Measurements from ENCODE around the gene HK3.

DNA sequence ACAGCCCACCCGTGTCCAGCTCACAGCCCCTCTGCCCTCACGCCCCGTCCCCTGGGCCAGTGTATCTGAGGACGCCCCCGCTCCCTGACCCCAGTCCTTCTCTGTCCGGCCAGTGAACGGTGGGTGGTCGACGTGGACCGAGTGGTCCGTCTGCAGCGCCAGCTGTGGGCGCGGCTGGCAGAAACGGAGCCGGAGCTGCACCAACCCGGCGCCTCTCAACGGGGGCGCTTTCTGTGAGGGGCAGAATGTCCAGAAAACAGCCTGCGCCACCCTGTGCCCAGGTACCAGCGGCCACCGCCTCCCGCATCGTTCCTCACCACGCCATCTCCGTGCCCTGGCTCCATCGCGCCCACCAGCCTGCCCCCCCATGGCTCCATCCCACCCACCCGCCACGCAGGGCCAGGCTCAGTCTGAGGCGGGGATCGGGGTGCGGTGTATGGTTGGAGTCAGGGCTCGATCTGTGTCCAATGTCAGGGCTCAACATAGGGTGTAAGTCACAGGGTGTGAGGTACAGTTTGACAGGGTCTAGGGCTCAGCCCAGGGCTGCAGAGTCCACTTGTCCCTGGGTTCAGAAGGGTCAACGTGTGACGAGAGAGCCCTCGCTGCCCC is 29.5 kb downstream of the HK3 start:
- TF ChIP-seq, protein P1, sequence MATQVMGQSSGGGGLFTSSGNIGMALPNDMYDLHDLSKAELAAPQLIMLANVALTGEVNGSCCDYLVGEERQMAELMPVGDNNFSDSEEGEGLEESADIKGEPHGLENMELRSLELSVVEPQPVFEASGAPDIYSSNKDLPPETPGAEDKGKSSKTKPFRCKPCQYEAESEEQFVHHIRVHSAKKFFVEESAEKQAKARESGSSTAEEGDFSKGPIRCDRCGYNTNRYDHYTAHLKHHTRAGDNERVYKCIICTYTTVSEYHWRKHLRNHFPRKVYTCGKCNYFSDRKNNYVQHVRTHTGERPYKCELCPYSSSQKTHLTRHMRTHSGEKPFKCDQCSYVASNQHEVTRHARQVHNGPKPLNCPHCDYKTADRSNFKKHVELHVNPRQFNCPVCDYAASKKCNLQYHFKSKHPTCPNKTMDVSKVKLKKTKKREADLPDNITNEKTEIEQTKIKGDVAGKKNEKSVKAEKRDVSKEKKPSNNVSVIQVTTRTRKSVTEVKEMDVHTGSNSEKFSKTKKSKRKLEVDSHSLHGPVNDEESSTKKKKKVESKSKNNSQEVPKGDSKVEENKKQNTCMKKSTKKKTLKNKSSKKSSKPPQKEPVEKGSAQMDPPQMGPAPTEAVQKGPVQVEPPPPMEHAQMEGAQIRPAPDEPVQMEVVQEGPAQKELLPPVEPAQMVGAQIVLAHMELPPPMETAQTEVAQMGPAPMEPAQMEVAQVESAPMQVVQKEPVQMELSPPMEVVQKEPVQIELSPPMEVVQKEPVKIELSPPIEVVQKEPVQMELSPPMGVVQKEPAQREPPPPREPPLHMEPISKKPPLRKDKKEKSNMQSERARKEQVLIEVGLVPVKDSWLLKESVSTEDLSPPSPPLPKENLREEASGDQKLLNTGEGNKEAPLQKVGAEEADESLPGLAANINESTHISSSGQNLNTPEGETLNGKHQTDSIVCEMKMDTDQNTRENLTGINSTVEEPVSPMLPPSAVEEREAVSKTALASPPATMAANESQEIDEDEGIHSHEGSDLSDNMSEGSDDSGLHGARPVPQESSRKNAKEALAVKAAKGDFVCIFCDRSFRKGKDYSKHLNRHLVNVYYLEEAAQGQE (IDR thresholded peaks at IDR 0.05; ENCODE audit: borderline replicate concordance): no peak
- TF ChIP-seq, protein P1 (CRISPR knock-in tag; IDR thresholded peaks at IDR 0.05; ENCODE audit: low read depth): no peak
- no peak for TF ChIP-seq NCOA2 (IDR thresholded peaks at IDR 0.05; ENCODE audit: partially characterized antibody in 2 of 2)

All from K562 (cell line).